G401.6 (cell line): ENCODE measurements around the gene WNT10A.

ENCODE experiments used
- FAIRE-seq: peaks from 2 replicates; lab custom pipeline; 2012; peaks lifted over from hg19 to GRCh38; lab: Jason Lieb, UNC

WNT10A gene

DNA sequence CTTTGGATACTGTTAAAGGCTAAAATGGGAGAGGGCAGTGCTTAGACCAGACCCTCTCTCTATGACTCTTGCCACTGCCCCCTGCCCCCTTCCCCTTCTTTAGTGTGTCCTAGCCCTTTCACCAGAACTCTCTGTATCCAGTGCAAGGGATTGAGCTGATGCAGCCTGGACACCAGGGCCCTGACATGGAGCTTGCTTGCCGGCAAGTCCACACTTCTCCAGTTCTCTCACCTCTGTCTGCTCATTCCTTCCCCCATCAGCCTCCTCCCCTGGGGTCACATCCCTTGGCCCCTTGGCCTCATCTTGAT lies 22.6 kb upstream of the WNT10A start:
- no peak for FAIRE-seq

DNA sequence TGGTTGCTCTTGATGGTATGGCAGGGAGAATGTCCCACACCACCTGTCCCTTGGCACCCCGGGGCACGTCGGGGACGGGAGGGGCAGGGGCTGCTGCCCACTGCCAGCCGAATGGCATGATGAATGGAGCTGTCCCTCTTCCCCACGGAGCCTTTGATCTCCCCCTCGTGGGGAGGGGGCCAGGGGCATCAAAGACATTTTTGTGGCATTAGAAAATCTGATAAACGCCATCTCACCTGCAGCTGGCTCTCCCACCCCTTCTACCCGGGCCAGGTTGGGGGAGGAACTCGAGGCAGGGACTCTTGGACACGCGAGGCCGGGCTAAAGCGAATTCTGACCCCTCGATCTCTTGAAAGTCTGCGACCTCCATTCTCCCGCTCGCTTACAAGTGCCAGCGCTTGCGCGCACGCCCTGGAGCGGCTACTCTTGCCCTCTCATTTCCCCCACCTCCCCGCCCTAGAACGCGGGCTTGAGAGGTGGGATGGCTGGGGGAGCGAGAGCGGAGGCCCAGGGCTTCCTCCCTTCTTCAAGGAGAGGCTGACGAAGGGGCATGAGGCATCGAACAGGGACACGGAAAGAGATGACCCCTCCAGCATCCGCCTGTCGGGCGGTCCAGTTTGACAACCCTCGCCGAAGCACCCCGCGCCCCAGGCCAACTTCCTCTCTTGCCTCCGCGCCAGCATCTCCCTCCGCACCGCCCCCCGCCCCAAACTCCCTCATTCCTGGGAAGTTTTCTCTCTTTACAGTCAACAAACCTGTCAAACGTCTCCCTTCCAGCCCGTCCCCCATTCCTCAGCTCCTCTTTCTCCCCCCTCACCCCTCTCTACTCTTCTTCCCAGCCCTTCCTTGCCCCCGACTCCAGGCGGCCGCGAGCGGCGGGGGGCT lies 21.7 kb upstream of the WNT10A start:
- FAIRE-seq: no peak

- FAIRE-seq: no peak
Measured at GRCh38 chr2:218859556-218859987, 21.1 kb upstream of the WNT10A start, which contains the start of gene WNT6. Gene WNT6 (plus strand): TSS chr2:218859805. CDS start chr2:218860038, 233 bp downstream.

DNA sequence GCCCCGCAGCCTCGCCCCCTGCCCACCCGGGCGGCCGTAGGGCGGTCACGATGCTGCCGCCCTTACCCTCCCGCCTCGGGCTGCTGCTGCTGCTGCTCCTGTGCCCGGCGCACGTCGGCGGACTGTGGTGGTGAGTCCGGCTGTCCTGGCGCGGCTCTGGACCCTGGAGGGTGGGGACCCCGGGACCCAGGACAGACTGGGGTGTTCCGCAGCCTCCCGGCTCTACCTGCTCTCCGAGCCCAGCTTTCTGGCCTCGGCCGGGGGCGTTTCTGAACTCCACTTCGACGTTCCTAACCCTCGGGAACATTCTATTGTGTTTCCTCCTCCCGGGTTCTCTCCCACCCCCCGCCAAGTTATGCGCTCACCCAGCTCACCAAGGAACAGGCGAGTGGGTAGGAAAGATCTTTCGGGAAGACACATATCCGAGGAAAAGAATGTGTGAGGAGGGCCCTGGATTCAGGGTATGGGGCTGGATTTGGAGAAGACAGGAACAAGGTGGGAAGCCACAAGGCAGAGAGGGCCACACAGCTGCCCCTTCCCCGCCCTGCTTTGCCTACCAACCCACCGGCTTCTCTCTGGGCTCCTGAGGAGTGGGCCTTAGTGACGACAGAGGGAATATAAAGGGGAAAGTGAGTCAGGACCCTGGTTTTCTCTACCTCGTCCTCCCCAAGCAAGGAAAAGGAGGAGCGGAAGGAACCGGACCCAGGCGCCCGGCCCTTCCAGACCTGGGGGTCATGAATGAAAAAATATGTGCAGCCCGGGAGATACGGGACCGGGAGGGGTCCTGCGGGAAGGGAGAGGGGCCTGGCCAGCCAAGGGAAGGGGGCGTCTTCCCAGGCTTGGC lies 20.4 kb upstream of the WNT10A start:
- FAIRE-seq: no peak

DNA sequence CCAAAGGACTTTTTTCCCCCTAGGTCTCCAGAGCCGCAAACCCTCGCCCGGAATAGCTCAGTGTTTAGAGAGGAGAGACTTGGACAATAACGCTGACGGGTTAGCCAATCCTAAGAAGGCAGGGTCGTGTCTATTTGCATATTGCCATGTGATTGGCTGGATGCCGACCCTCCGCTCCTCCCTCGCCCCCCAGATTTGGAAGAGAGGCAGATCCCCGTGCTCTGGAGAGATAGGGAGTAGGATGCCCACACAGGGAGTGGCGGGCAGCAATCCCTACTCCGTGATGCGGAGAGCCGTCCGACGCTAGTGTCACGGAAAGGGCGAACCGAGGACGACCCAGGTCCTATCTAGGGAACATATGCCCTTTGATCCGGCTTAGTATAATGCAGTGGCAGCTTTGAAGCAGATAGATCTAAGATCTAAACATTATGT lies 19.7 kb upstream of the WNT10A start:
- FAIRE-seq: no peak

DNA sequence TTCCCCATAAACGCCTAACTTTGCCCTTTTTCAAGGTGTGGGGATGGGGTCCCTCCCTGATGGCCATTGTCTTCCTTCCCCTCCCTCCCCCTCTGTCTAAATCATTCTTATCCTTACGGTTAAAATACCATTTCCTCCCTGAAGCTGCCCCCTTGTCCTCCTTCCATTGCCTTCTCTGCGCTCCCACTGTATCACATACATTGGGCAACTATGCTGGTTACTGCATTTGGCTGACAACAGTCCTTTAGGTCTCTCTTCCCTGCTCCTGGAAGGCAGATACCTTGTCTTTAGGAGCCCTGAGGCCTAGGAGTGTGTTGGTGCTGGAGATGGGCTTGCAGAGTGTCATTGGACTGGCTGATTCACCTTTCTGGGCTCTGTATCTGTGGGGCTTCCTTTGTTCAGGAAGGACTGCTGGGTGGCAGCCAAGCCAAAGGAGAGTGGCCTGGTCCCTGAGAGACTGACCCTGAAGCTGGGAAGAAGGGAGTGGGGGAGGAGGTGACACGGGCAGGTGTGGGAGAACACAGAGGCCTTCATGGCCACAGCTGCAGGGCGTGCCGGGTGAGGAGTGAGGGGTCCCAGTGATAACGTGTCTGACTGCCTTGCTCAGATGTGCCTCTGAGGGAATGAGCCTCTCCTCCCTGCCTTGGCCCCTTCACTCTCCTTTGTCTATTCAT lies 18.9 kb upstream of the WNT10A start:
- FAIRE-seq: no peak

DNA sequence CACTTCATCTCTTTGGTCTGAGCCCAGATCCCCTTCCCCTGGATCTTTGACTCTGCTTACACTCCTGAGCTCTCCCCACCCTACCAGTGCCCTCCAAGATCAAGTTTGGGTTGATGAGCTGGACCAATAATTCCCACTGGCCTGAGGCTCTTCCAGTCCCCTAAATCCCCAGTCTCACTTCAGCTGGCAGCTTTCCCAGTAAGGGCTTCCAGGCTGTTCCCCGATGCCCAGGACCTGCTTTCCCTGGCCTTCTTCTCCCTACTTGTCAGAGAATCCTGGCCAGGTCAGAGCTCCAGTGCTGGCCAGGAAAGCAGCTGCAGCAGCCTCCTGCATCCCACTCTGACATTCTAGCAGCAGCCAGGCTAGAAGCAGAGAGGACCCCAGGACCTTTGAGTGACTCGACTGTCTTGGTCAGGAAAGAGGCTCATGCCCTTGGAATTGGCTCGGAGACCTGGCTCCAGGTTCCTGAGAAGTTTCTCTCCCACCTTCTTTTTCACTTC lies 17.6 kb upstream of the WNT10A start:
- no peak for FAIRE-seq

GRCh38 chr2:218865396-218865795 lies 15.3 kb upstream of the WNT10A start:
- no peak for FAIRE-seq

DNA sequence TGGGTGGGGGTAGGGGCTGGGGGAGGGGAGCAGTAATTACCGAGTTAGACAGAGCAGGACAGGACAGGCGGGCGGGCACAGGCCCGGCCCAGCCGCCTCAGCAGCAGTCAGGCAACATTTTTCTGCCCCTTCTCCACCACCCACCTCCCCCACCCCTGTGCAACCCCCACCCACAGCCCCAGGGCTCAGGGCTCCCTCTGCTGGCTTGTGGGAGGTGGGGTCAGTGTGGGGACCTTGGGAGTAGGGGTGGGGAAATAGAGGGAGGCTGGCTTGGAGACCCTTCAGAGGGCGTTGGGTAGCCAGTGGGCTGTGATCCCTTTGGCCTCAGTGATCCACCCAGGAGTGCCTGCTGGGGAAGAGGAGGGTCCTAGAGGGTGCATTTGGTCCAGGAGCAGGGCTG lies 14.7 kb upstream of the WNT10A start:
- FAIRE-seq: no peak

- no peak for FAIRE-seq
Measured at GRCh38 chr2:218867900-218868299, 12.8 kb upstream of the WNT10A start.

DNA sequence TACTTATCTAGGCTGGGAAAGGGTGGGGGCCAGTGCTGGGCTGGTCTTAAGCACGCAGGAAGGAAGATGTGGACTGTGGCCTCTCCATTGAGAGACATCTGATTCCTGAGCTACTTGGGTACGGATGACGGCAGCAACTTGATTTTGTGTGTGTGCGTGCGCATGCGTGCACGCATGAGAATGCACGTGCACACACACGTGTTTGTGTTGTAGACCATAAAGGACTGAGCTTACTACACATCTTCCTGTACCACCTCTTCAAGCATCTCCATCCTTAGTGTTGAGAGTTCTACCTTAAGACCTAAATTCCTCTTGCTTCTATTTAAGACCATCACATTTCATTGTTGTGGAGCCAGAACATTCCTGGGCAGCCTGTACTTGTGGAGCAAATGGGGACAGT lies 11.6 kb upstream of the WNT10A start:
- FAIRE-seq: no peak

GRCh38 chr2:218870984-218871344 lies 9.7 kb upstream of the WNT10A start:
- no peak for FAIRE-seq

- FAIRE-seq: no peak
Measured at GRCh38 chr2:218871345-218872302, 9.0 kb upstream of the WNT10A start.

DNA sequence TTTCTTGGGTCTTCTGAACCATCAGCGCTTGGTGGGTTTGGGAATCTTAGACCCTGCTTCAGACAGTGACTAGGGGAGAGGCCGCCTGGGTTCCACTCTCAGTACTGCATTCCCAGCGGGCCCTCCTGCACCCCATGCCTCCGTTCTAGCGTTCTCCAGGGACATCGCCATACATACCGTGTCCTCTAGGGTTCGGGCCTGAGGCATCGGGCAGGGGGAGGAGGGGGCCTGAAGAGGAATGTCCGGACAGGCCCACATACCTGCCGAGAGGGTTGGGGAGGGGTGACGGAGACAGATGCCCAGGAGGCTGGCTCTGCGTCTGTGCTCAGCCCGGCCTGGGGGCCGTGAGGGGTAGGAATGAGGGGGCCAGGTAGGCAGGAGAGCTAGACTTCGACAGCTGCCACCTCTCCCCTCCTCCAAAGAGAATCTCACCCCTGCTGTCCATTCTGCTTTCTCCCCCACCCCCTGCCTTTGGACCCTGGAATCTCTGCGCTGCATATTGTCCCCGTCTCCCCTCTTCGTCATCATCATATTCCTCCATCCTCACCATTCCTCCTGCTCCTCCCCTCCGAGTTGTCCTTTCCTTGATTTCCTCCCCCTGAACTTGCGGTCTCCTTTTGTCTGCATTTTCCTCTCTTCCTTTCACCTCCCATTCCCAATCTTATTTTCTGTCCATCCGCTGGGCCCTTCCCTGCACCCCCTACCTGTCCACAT lies 7.8 kb upstream of the WNT10A start:
- no peak for FAIRE-seq

DNA sequence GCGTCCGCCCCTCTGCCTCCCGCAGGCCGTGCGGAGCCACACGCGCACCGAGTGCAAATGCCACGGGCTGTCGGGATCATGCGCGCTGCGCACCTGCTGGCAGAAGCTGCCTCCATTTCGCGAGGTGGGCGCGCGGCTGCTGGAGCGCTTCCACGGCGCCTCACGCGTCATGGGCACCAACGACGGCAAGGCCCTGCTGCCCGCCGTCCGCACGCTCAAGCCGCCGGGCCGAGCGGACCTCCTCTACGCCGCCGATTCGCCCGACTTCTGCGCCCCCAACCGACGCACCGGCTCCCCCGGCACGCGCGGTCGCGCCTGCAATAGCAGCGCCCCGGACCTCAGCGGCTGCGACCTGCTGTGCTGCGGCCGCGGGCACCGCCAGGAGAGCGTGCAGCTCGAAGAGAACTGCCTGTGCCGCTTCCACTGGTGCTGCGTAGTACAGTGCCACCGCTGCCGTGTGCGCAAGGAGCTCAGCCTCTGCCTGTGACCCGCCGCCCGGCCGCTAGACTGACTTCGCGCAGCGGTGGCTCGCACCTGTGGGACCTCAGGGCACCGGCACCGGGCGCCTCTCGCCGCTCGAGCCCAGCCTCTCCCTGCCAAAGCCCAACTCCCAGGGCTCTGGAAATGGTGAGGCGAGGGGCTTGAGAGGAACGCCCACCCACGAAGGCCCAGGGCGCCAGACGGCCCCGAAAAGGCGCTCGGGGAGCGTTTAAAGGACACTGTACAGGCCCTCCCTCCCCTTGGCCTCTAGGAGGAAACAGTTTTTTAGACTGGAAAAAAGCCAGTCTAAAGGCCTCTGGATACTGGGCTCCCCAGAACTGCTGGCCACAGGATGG lies 7.1 kb upstream of the WNT10A start:
- FAIRE-seq: no peak

- no peak for FAIRE-seq
Measured at GRCh38 chr2:218875692-218876246, 4.9 kb upstream of the WNT10A start.

DNA sequence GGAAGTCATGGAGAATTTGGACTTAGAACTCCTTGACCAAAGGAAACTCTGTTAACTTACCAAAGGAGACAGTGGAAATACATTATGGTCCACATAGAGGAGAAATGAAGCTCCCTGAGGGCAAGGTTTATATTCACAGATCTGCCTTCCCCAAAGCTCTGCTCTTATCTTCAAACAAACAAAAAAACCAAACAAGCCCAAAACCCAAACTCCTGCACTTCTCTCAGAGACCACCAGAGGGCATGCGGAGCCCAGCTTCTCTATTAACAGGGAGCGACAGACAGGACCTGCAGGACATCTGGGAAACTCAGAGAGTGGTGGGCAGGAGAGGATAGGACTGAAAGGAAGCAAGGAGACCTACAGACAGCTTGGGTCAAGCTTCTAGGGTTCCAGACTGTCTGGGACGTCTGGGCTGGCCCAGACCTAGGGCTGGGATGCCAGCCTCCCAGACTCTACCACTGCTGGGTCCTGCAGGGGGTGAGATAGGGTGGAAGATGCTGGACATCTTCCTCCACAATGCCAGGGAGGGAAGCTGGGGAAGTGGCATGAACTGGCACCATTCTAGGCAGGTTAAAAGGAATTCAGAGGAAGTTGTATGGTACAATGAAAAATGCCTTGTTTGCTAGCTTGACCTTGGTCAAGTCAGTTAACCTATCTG lies 4.0 kb upstream of the WNT10A start:
- peak; percentile 94 for FAIRE-seq

GRCh38 chr2:218877331-218877730 lies 3.3 kb upstream of the WNT10A start:
- FAIRE-seq: no peak

DNA sequence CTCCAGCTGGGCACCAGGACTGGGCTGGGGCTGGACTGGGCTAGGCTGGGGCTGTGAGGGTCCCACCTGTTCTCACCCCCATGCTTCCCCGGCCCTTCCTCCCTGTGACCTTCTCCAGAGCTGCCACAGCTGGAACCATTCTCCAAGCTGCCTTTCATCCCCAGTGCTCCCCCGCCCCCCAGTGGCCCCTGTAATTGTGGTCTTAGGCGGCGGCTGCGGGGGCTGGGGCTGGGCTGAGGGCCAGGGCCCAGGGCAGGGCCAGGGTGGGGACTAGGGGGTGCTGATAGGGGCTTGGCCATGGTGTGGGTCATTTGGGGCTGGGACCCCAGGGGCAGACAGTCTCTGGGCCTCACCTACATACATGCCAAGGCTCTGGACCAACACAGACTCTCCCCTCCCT lies 2.8 kb upstream of the WNT10A start:
- no peak for FAIRE-seq
